Measurements from ENCODE around the gene RABGAP1L. TPM values are rescaled to one million over a fixed set of nuclear protein-coding genes. Genes with fewer than 3 reads are reported as not detected.
A peak's percentile ranks its signal among the peaks of the same experiment; 100 is the strongest.

RABGAP1L gene
- total RNA-seq, 2 donors from 2014 or later, result 53.4 to 101 TPM

GRCh38 chr1:174976436-174977108, 817.3 kb downstream of the RABGAP1L start:
- H3K27ac Mint-ChIP-seq, result peak overlapping the region in 1 of 2 donors; percentile 29
- H3K4me1 Mint-ChIP-seq (ENCODE audit: low read depth in 2 of 2), result peaks cover 20 to 23% of the 10 kb centered on the region in 2 donors
- H3K27me3 Mint-ChIP-seq, result no peaks in the 10 kb centered on the region
- H3K4me3 Mint-ChIP-seq, result no peak overlapping the region
- ATAC-seq (no peak), DNase-seq (ENCODE audit: low spot score) (no peak)
- no peaks in the 10 kb centered on the region for H3K9me3 Mint-ChIP-seq
- H3K36me3 Mint-ChIP-seq, result peaks cover 12% of the 10 kb centered on the region

DNA sequence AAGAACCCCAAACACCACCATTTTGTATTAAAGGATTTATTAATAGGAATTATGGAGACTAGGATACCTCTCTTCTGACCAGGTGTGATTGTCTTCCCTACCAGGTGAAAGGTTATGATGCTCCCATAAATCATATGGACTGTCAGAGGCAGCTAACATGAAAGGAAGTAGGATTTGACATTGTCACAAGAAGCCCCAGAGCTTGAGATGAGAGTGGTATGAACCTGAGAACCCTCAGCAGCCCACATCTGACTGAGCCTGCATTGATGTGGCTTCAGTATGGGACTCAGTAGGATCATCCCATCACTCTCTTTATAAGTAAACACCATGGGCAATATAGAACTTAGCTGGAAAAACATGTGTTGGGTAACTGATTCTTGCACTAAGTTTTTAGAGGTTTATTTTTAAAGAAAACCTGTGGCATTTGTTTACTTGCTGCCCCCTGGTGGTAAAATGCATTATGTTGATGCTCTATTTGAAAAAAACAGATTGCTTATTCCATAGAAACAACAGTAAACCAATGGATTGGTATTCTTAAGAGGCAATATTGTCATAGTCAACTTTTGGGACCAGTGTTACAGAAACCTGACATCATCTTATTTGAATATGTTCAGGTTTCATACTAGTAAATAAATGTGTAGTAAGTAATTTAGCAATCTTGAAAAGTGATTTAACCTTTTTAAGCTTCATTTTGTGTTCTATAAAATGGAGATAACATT, 823.8 kb downstream of the RABGAP1L start:
- Mint-ChIP-seq H3K4me3 (no peak overlapping the region), H3K36me3 (peaks cover 6% of the 10 kb centered on the region), H3K9me3 (no peaks in the 10 kb centered on the region), H3K27me3 (no peaks in the 10 kb centered on the region), H3K27ac (no peak overlapping the region), H3K4me1 (ENCODE audit: low read depth in 2 of 2) (peaks cover under 1 to 6% of the 10 kb centered on the region in 2 donors)
- no peak for ATAC-seq
- no peak for DNase-seq (ENCODE audit: low spot score)

DNA sequence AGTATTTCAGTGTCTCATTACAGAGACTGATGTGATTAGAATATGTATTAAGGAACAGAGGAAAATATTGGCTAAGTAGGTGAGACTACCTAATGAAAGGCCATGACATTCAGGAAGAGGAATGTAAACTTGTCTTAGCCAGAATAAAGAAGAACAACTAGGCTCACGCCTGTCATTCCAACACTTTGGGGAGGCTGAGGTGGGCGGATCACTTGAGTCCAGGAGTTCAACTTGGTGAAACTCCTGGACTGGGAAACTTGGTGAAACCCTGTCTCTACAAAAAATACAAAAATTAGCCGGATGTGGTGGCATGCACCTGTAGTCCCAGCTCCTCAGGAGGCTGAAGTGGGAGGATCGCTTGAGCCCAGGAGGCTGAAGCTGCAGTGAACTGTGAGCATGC, 825.6 kb downstream of the RABGAP1L start:
- Mint-ChIP-seq H3K9me3 (no peaks in the 10 kb centered on the region), H3K4me3 (no peak overlapping the region), H3K27ac (no peak overlapping the region), H3K36me3 (peaks cover 11% of the 10 kb centered on the region), H3K27me3 (no peaks in the 10 kb centered on the region), H3K4me1 (ENCODE audit: low read depth in 2 of 2) (peaks cover 17 to 18% of the 10 kb centered on the region in 2 donors)
- no peak for ATAC-seq
- no peak for DNase-seq (ENCODE audit: low spot score)

DNA sequence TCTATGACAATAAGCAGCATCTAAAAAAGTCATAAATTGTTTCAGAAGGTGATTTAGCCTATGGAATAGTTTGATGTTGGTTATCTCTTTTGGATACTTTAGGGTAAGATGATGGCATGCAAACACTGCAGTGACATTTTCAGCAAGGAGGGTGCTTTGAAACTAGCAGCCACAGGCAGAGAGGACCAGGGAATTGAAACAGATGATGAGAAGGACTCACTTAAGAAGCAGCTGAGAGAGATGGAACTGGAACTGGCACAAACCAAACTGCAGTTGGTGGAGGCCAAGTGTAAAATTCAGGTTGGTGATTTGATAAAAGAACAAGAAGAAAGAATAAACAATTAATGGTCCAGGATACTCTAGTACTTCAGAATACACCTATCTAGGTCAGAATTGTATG, 829.2 kb downstream of the RABGAP1L start:
- DNase-seq (ENCODE audit: low spot score), result no peak
- no peaks in the 10 kb centered on the region for H3K27me3 Mint-ChIP-seq
- H3K36me3 Mint-ChIP-seq, result peaks cover 4% of the 10 kb centered on the region
- no peak for ATAC-seq
- H3K4me1 Mint-ChIP-seq (ENCODE audit: low read depth in 2 of 2), result peaks cover 23 to 26% of the 10 kb centered on the region in 2 donors
- H3K9me3 Mint-ChIP-seq, result no peaks in the 10 kb centered on the region
- peak overlapping the region in 1 of 2 donors; percentile 49 for H3K27ac Mint-ChIP-seq
- H3K4me3 Mint-ChIP-seq, result peak overlapping the region; percentile 58

GRCh38 chr1:174988986-174989385, 829.7 kb downstream of the RABGAP1L start:
- Mint-ChIP-seq H3K27me3 (no peaks in the 10 kb centered on the region), H3K4me1 (ENCODE audit: low read depth in 2 of 2) (peaks cover 23 to 26% of the 10 kb centered on the region in 2 donors), H3K36me3 (peaks cover 4% of the 10 kb centered on the region), H3K9me3 (no peaks in the 10 kb centered on the region), H3K4me3 (peak overlapping the region; percentile 76), H3K27ac (peak overlapping the region; percentile 87 to 91)
- DNase-seq (ENCODE audit: low spot score) (no peak), ATAC-seq (no peak)

DNA sequence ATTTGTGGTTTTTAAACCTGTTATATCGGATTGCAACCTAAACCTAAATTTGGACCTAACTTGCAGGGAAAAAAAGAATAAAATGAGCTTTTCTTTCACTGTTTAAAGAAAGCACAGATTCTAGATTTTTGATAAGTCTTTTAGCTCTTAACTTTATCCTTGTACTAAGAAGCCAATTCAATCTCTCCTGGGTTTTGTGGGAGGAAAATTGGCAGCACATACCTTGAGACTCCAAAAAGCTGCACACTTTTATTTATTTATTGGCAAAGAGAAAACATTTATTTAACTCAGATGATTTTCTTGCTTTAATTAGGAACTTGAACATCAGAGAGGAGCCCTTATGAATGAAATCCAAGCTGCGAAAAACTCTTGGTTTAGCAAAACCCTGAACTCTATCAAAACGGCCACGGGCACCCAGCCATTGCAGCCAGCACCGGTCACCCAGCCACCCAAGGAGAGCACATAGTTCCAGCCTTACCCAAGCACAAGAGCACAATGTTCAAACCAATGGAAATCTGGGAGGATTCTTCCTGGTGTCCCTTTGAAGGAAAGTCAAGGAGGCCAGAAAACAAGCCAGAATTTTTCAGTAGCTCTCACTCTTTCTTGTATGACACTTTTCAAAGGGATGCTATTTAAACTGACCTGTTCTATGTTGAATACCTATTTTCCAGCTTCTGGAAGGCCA, 830.4 kb downstream of the RABGAP1L start:
- Mint-ChIP-seq H3K4me1 (ENCODE audit: low read depth in 2 of 2) (peaks cover 21 to 26% of the 10 kb centered on the region in 2 donors), H3K27me3 (no peaks in the 10 kb centered on the region), H3K9me3 (no peaks in the 10 kb centered on the region), H3K27ac (peak overlapping the region; percentile 87 to 91), H3K4me3 (peak overlapping the region; percentile 76), H3K36me3 (peaks cover 4% of the 10 kb centered on the region)
- DNase-seq (ENCODE audit: low spot score), result no peak
- ATAC-seq, result no peak

DNA sequence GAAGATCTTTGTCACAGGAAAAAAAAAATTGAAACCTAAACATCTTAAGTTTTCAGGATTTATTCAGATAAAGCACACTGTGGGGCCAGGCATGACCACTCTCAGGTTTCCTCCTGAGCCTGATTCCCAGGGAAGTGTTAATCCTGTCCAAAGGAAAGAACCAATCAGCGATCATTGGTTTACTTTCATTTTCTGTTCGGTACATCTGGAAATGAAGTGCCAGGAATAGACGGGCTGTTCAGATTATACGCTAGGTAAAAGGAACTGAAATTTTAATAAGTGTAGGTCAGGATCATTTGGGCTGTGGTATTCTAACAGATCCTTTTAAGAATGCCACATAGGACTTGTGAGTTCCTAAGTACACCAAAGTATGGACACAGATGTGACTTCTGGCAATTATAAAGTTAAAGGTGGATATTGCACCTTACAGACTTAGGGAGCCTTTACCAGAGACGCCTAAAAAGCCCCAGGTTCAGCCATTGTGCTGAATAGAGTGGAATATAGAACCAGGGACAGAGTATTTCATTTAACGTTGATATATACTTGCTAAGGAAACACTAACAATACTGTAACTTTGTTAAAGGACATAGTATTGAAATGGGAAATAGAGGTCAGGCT, 831.2 kb downstream of the RABGAP1L start:
- H3K9me3 Mint-ChIP-seq, result no peaks in the 10 kb centered on the region
- peak; percentile 56 to 71 for ATAC-seq
- peaks cover 19 to 26% of the 10 kb centered on the region in 2 donors for H3K4me1 Mint-ChIP-seq (ENCODE audit: low read depth in 2 of 2)
- H3K27me3 Mint-ChIP-seq, result no peaks in the 10 kb centered on the region
- peaks cover 4% of the 10 kb centered on the region for H3K36me3 Mint-ChIP-seq
- peak overlapping the region; percentile 87 to 91 for H3K27ac Mint-ChIP-seq
- peak overlapping the region; percentile 76 for H3K4me3 Mint-ChIP-seq
- DNase-seq (ENCODE audit: low spot score), result no peak

- H3K4me3 Mint-ChIP-seq, result no peak overlapping the region
- ATAC-seq (no peak), DNase-seq (ENCODE audit: low spot score) (no peak)
- no peaks in the 10 kb centered on the region for H3K27me3 Mint-ChIP-seq
- peaks cover 19 to 26% of the 10 kb centered on the region in 2 donors for H3K4me1 Mint-ChIP-seq (ENCODE audit: low read depth in 2 of 2)
- no peak overlapping the region for H3K27ac Mint-ChIP-seq
- H3K9me3 Mint-ChIP-seq, result no peaks in the 10 kb centered on the region
- peaks cover 4% of the 10 kb centered on the region for H3K36me3 Mint-ChIP-seq
Observed at GRCh38 chr1:174991473-174991872, 832.2 kb downstream of the RABGAP1L start.

DNA sequence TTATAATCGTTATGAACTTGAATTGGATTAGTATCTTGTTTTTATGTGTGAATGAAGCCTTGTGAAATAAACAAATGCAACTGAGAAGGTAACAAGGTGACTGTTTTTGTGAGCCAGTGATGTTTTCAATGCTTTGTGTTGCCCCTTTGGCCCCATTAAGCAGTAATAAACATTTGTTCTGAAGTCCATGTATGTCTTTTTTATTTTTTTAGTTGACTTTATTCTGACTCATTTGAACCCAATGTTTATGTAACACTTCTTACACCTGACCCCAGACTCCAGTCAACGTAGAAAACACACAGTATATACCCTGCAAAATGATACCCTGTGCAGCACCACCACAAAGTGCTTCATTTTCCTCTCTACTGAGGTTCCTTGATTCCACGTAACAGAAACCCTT, 835.8 kb downstream of the RABGAP1L start:
- no peak overlapping the region for H3K4me3 Mint-ChIP-seq
- no peaks in the 10 kb centered on the region for H3K36me3 Mint-ChIP-seq
- ATAC-seq, result no peak
- H3K27me3 Mint-ChIP-seq, result no peaks in the 10 kb centered on the region
- DNase-seq (ENCODE audit: low spot score), result no peak
- H3K9me3 Mint-ChIP-seq, result no peaks in the 10 kb centered on the region
- no peak overlapping the region for H3K27ac Mint-ChIP-seq
- peaks cover 13 to 18% of the 10 kb centered on the region in 2 donors for H3K4me1 Mint-ChIP-seq (ENCODE audit: low read depth in 2 of 2)

- ATAC-seq (no peak), DNase-seq (ENCODE audit: low spot score) (no peak)
- Mint-ChIP-seq H3K9me3 (no peaks in the 10 kb centered on the region), H3K4me1 (ENCODE audit: low read depth in 2 of 2) (peaks cover 13 to 18% of the 10 kb centered on the region in 2 donors), H3K36me3 (no peaks in the 10 kb centered on the region), H3K4me3 (no peak overlapping the region), H3K27ac (no peak overlapping the region), H3K27me3 (no peaks in the 10 kb centered on the region)
Observed at GRCh38 chr1:174995916-174996315, 836.6 kb downstream of the RABGAP1L start.

- no peak for DNase-seq (ENCODE audit: low spot score)
- Mint-ChIP-seq H3K27me3 (no peaks in the 10 kb centered on the region), H3K36me3 (no peaks in the 10 kb centered on the region), H3K27ac (no peak overlapping the region), H3K9me3 (no peaks in the 10 kb centered on the region), H3K4me3 (no peak overlapping the region), H3K4me1 (ENCODE audit: low read depth in 2 of 2) (peaks cover 18 to 23% of the 10 kb centered on the region in 2 donors)
- no peak for ATAC-seq
Observed at GRCh38 chr1:174996476-174996875, 837.2 kb downstream of the RABGAP1L start.

GRCh38 chr1:174997041-174997440, 837.7 kb downstream of the RABGAP1L start:
- no peak overlapping the region for H3K27ac Mint-ChIP-seq
- peak overlapping the region; percentile 41 for H3K4me3 Mint-ChIP-seq

DNA sequence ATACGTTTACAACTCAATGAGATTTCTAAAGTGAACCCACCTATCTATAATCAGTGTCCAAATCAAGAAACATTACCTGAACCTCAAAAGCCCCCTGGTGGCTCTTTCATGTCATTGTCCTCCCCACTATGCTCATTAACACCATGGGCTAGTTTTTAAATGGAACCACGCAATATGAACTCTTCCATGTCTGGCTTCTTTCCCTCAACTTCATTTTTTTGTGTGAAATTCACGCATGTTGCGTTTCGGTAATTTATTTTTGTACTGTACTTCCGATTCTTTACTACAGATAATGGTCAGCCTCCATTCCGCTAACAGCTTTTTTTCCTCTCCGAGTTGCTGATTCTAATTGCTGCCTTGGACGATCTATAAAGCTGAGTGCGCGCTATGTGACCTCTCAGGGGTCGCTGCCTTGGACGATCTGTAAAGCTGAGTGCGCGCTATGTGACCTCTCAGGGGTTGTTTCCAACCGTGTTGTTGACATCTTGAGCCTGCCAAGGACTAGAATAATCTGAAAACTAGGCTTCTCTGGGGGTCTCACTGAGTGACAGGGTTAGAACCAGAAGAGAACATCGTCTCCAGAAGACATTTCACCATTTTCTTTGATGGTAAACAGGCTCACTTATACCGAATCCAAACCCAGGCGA, 839.4 kb downstream of the RABGAP1L start:
- ATAC-seq (no peak), DNase-seq (ENCODE audit: low spot score) (no peak)
- no peak overlapping the region for H3K4me3 Mint-ChIP-seq
- H3K36me3 Mint-ChIP-seq, result no peaks in the 10 kb centered on the region
- H3K27ac Mint-ChIP-seq, result no peak overlapping the region
- no peaks in the 10 kb centered on the region for H3K27me3 Mint-ChIP-seq
- peaks cover 35 to 40% of the 10 kb centered on the region in 2 donors for H3K4me1 Mint-ChIP-seq (ENCODE audit: low read depth in 2 of 2)
- no peaks in the 10 kb centered on the region for H3K9me3 Mint-ChIP-seq

More at GRCh38 chr1:174997041-174997440, 837.7 kb downstream of the RABGAP1L start:
- ATAC-seq (no peak), DNase-seq (ENCODE audit: low spot score) (no peak)
- Mint-ChIP-seq H3K36me3 (no peaks in the 10 kb centered on the region), H3K27me3 (no peaks in the 10 kb centered on the region), H3K4me1 (ENCODE audit: low read depth in 2 of 2) (peaks cover 22 to 28% of the 10 kb centered on the region in 2 donors), H3K9me3 (no peaks in the 10 kb centered on the region)

Measured in natural killer cell treated with Interleukin-12 subunit alpha and Interleukin-12 subunit beta and Interleukin-15 and Interleukin-18, amount 100 ng/mL, for 72 hours (primary cell).